VCaP (cell line): Measurements from ENCODE around the gene APCDD1L.

Experiments used
- H3K27ac ChIP-seq: fragments of 450-650 bp; 2 replicates; pipeline ENCODE4 v1.5.1; 2017
- TF ChIP-seq, protein P1 (sequence below): fragments of 450-650 bp; conservative IDR thresholded peaks from 2 replicates; pipeline ENCODE4 v1.5.1; 2017; ENCODE audit warnings: mild to moderate bottlenecking, moderate library complexity

The APCDD1L gene

DNA sequence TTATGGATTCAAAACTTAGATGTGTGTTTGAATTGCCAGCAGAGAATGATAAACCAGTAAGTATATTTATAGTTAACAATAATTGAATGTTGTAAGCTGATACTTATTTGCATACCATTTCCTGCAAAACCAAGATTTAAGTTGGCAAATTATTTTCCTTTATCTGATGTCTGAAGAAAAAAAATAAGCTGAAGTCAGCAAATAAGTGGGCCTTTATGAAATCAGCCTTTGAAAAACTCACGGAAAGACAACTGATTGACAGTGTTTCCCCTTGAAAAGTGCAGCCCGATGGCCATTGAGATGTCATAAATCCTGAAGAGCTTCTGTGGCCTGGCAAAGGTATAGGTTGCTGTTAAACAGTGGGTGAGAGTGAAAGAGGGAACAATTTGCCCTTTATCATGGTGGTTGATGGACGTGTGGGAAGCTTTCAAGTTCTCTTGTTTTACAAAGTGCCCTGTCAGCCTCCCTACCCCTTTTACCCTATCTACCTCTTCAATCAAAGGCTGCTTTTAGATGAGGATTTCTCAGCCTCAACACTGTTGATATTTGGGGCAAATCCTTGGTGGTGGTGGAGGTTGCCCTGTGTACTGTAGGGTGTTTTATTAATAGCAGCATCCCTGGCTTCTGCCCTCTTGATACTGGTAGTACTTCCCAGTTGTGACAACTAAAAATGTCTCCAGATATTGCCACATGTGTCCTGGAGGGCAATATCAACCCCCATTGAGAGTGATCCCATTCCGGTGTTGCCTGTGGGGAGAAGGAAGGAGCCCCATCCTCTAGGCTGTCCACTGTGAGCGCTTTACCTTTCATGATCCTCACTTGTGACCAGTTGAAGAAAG lies 76.0 kb downstream of the APCDD1L start:
- no peak overlapping the region for H3K27ac ChIP-seq
- TF ChIP-seq, protein P1, sequence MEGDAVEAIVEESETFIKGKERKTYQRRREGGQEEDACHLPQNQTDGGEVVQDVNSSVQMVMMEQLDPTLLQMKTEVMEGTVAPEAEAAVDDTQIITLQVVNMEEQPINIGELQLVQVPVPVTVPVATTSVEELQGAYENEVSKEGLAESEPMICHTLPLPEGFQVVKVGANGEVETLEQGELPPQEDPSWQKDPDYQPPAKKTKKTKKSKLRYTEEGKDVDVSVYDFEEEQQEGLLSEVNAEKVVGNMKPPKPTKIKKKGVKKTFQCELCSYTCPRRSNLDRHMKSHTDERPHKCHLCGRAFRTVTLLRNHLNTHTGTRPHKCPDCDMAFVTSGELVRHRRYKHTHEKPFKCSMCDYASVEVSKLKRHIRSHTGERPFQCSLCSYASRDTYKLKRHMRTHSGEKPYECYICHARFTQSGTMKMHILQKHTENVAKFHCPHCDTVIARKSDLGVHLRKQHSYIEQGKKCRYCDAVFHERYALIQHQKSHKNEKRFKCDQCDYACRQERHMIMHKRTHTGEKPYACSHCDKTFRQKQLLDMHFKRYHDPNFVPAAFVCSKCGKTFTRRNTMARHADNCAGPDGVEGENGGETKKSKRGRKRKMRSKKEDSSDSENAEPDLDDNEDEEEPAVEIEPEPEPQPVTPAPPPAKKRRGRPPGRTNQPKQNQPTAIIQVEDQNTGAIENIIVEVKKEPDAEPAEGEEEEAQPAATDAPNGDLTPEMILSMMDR, result no peak

DNA sequence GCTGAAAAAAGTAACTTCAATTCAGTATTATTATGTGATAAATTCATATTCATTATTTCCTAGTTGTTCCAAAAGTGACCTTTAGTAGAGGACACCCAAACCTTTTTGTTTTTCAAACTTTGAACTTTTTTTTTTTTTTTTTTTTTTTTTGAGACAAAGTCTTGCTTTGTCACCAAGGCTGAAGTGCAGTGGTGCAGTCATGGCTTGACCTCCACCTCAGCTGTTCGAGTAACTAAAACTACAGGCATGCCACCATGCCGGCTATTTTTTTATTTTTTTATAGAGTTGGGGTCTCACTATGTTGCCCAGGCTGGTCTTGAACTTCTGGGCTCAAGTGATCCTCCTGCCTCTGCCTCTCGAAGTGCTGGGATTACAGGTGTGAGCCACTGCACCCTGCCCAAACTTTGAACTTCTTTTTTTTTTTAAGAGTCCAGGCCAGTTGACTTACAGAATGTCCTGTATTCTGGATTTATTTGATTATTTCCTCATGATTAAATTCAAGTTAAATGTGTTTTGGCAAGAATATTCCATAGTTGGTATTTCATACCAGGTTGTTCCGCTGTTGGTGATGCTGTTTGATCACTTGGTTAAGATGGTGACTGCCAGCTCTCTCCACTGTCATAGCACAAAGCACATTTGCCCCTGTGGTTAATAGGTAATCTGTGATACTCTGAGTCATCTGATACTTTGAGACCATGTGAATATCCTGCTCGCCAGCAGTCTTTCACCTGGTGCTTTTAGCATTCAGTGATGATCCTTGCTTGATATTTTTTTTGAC lies 78.1 kb downstream of the APCDD1L start:
- H3K27ac ChIP-seq, result no peak overlapping the region
- TF ChIP-seq, protein P1, result no peak

DNA sequence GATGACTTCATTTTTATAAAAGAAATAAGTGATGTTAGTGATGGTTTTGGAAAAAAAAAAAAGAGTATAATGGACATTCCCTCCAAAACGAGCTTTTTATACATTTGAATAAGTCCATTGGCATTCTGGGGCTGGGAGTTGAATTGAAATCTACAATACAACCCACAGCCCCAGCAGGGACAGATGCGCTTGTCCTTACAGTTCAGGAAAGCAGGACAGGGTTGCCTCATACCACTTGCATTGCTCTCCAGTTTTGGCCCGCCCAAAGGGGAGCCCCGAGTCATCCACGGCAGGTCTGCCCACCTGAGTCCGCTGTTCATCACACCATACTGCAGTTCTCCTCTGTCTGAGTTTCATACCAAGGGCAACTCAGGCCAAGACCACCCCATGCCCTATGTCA lies 80.0 kb downstream of the APCDD1L start:
- no peak overlapping the region for H3K27ac ChIP-seq
- TF ChIP-seq, protein P1, result no peak

DNA sequence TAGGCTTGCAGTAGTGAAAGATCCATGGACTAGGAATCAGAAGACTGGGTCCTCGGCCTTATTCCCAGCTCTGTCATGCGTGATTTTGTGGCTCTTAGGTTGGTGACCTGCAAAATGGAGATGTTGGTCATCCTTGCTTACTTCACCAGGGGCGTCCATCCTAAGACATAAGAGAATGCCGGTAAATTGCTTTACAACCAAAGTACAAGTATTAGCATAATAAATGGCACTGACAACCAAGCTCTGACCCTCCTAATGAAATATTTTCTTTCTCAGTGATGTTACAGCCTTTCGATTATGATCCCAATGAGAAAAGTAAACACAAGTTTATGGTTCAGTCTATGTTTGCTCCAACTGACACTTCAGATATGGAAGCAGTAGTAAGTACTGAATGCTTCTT lies 80.9 kb downstream of the APCDD1L start:
- TF ChIP-seq, protein P1, result no peak
- H3K27ac ChIP-seq, result no peak overlapping the region

DNA sequence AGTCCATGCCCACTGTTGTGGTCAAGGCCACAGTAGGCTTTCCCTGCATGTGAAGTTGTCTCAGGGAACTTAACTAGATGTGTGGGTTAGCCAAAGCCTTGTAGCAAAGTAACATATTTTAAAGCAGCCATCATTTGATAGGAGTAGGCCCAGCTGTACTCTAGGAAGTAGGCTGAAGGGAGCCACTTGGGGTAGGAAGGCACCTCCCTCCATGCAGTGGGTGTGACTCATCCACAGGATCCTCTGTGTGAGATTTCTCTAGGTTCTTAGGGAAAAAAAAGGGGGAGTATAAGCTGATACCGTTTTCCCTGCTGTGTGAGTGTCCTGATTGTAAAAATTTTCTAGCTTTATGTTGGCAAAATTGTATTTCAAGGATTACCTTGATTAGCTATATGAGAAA lies 81.4 kb downstream of the APCDD1L start:
- no peak overlapping the region for H3K27ac ChIP-seq
- TF ChIP-seq, protein P1, result no peak

DNA sequence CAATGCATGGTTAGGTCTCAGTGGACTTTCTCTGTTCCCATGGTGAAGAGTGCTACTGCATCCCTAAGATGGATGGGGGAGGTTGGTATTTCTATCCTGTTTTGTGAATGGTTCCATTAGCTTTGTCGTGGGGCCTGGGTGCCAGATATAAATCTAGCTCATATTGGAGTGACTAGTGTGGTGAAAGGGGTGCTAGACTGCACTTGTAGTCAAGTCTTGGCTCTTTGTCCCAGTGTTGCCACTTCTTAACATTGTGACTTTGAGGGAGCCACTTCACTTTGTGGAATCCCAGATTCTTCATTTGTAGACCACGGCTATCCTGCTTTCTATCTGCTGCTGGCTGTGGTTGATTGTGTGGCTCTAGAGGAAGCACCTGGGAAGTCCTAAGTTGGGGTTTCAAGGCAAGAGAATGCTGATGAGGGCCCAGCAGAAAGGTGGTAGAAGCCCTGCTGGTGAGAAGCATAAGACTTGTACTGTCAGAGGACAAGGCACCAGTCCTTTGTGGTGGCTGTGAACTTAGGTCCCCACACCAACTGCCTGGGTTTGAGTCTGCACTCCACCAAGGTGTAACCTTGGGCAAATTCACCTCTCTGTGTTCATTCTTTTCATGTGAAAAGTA lies 82.1 kb downstream of the APCDD1L start:
- TF ChIP-seq, protein P1, result no peak
- no peak overlapping the region for H3K27ac ChIP-seq
